ENCODE results near the gene CHD6.

GRCh38 chr20:41499961-41500725 is 118.0 kb downstream of the CHD6 start:
- TF ChIP-seq, protein P1, sequence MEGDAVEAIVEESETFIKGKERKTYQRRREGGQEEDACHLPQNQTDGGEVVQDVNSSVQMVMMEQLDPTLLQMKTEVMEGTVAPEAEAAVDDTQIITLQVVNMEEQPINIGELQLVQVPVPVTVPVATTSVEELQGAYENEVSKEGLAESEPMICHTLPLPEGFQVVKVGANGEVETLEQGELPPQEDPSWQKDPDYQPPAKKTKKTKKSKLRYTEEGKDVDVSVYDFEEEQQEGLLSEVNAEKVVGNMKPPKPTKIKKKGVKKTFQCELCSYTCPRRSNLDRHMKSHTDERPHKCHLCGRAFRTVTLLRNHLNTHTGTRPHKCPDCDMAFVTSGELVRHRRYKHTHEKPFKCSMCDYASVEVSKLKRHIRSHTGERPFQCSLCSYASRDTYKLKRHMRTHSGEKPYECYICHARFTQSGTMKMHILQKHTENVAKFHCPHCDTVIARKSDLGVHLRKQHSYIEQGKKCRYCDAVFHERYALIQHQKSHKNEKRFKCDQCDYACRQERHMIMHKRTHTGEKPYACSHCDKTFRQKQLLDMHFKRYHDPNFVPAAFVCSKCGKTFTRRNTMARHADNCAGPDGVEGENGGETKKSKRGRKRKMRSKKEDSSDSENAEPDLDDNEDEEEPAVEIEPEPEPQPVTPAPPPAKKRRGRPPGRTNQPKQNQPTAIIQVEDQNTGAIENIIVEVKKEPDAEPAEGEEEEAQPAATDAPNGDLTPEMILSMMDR (conservative IDR thresholded peaks at IDR 0.05) = no peak
- no peak for TF ChIP-seq ZFX (IDR thresholded peaks at IDR 0.05)

Data from C4-2B (cell line).